Measurements from ENCODE around the gene NANOS2. TPM values are rescaled to one million over a fixed set of nuclear protein-coding genes. Genes with fewer than 3 reads are reported as not detected.
"Not testable (repeated sequence)": the region's sequence is repeated elsewhere in the genome, so short reads cannot be mapped to it uniquely, and the experiment has no call there.

The NANOS2 gene
- total RNA-seq, 1 donor from 2014 or later: not detected

GRCh38 chr19:45874620-45874966, 40.0 kb downstream of the NANOS2 start:
- DNase-seq: no peak

DNA sequence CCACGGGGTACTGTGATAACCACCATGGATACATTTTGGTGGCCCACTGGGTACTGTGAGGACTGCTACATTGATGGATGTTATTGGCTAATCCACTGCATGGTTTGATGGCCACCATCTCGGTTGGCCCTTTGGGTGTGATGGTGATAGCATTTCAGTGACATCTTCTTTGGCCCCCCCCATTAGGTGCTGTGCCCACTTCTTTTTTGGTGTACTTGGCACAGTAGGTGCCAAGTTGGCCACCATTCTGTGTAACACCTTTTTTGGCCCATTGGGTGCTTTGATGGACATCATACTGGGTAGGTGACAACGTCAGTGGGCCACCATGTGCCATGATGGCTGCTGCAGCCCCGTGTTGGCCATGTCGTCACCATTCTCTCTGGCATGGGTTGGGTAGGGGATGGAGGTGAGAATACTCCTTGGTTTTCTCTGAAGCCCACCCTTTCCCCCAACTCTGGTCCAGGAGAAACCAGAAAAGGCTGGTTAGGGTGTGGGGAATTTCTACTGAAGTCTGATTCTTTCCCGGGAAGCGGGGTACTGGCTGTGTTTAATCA, 41.3 kb downstream of the NANOS2 start:
- DNase-seq: no peak

DNA sequence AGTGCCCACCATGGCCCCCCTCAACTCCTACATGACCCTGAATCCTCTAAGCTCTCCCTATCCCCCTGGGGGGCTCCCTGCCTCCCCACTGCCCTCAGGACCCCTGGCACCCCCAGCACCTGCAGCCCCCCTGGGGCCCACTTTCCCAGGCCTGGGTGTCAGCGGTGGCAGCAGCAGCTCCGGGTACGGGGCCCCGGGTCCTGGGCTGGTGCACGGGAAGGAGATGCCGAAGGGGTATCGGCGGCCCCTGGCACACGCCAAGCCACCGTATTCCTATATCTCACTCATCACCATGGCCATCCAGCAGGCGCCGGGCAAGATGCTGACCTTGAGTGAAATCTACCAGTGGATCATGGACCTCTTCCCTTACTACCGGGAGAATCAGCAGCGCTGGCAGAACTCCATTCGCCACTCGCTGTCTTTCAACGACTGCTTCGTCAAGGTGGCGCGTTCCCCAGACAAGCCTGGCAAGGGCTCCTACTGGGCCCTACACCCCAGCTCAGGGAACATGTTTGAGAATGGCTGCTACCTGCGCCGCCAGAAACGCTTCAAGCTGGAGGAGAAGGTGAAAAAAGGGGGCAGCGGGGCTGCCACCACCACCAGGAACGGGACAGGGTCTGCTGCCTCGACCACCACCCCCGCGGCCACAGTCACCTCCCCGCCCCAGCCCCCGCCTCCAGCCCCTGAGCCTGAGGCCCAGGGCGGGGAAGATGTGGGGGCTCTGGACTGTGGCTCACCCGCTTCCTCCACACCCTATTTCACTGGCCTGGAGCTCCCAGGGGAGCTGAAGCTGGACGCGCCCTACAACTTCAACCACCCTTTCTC, 42.3 kb downstream of the NANOS2 start:
- DNase-seq: no peak

- DNase-seq: no peak
Observed at GRCh38 chr19:45870798-45871197, 43.8 kb downstream of the NANOS2 start.

DNA sequence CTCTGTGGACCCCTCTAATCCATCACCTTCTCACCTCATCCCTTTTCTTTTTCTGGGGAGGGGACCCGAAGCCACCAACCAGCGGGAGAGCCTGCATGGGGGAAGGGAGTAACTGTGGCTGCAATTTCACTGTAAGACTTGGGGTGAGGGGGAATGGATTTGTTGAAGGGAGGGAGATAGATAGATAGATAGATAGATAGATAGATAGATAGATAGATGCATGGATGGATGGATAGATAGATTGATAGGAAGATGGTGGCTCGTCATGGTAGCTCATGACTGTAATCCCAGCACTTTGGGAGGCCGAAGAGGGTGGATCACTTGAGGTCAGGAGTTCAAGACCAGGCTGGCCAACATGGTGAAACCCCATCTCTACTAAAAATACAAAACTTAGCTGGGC, 47.3 kb downstream of the NANOS2 start:
- DNase-seq: not testable (repeated sequence)

- DNase-seq: no peak
Observed at GRCh38 chr19:45866400-45867176, 48.0 kb downstream of the NANOS2 start.

DNA sequence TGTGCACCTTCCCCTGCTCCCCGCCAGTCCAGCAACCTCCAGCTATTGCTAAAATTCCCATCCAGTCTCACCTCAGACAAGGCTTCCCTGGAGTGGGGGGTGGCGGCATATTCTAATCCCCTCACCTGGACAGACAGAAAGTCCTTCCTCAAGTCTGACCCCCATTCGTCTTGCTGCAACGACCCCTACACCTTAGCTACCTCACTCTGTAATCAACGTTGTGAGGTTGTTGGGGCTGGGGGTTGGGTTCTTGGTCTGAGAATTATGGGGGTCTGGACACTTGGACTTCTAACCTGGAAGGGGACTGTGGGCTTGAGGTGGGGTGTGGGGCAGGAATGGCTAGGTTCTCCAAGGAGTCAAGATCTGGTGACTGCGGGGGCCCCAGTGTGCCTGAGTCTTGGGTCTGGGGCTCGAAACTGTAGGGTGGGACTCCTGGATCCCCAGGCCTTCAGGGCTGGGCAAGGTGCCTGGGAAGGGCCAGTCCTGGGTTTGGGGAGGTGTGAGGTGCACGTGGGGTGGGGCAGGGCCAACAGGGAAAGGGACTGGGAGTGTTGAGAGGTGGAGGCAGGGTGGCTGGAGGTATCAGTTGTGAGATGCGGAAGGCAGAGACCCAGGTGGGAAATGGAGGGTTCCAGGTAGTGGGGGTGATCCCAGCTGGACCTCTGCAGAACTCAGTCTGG, 49.2 kb downstream of the NANOS2 start:
- DNase-seq: no peak

GRCh38 chr19:45864629-45865082, 49.9 kb downstream of the NANOS2 start:
- DNase-seq: no peak

GRCh38 chr19:45863840-45864628, 50.5 kb downstream of the NANOS2 start, which contains the start of gene FOXA3:
Gene FOXA3 (plus strand): TSS chr19:45864326. CDS start chr19:45864457, 131 bp downstream.
- peak; percentile 24 for DNase-seq

- DNase-seq: no peak
Observed at GRCh38 chr19:45863335-45863839, 51.2 kb downstream of the NANOS2 start.

Other genes starting within 250 kb of the NANOS2 start
- gene GIPR, start 246.6 kb downstream of the NANOS2 start, total RNA-seq: not detected
- 88.4 TPM for gene SNRPD2, start 222.8 kb downstream of the NANOS2 start, total RNA-seq
- gene QPCTL, start 222.1 kb downstream of the NANOS2 start, total RNA-seq: 3.3 TPM
- 13.2 TPM for gene FBXO46, start 183.9 kb downstream of the NANOS2 start, total RNA-seq
- gene MEIOSIN, start 181.3 kb downstream of the NANOS2 start, total RNA-seq: not detected
- gene SIX5, start 145.5 kb downstream of the NANOS2 start, total RNA-seq: 21.5 TPM
- gene DMPK, start 132.3 kb downstream of the NANOS2 start, total RNA-seq: 181 TPM
- gene DMWD, start 121.9 kb downstream of the NANOS2 start, total RNA-seq: 38.1 TPM
- gene RSPH6A, start 99.5 kb downstream of the NANOS2 start, total RNA-seq: not detected
- gene SYMPK, start 51.6 kb downstream of the NANOS2 start, total RNA-seq: 26.6 TPM
- 0.21 TPM for gene FOXA3, start 50.5 kb downstream of the NANOS2 start, total RNA-seq
- 29.0 TPM for gene IRF2BP1, start 28.6 kb downstream of the NANOS2 start, total RNA-seq
- gene MYPOP, start 12.2 kb downstream of the NANOS2 start, total RNA-seq: 1.6 TPM
- 2.9 TPM for gene NOVA2, start 59.1 kb upstream of the NANOS2 start, total RNA-seq
- 13.7 TPM for gene CCDC61, start 80.7 kb upstream of the NANOS2 start, total RNA-seq
- gene PGLYRP1, start 108.3 kb upstream of the NANOS2 start, total RNA-seq: 0.82 TPM
- 0.41 TPM for gene IGFL4, start 126.2 kb upstream of the NANOS2 start, total RNA-seq
- not detected for gene IGFL3, start 209.9 kb upstream of the NANOS2 start, total RNA-seq
- 0.82 TPM for gene IGFL2, start 233.5 kb upstream of the NANOS2 start, total RNA-seq

Data from tongue (tissue), 2 donors.